Duodenal mucosa (tissue), 2 donors: Measurements from ENCODE around the gene USP1.

Source experiments
- H3K27ac ChIP-seq: one replicate; pipeline ENCODE4 v1.7.0; 2013; ENCODE audit warnings: low read depth, low read length
- H3K27me3 ChIP-seq, 2 donors: one replicate each; pipeline ENCODE4 v1.7.0; 2013; ENCODE audit warnings: low read length in 2 of 2, control low read depth in 1 of 2; ENCODE audit not compliant: insufficient read depth in 2 of 2, control insufficient read depth in 1 of 2
- H3K36me3 ChIP-seq, 2 donors: one replicate each; pipeline ENCODE4 v1.7.0; 2013; ENCODE audit warnings: low read length in 2 of 2, control low read depth in 1 of 2; ENCODE audit not compliant: insufficient read depth in 2 of 2, control insufficient read depth in 1 of 2
- H3K4me1 ChIP-seq, 2 donors: one replicate each; pipeline ENCODE4 v1.7.0; 2013; ENCODE audit warnings: low read length in 2 of 2, control low read depth in 1 of 2; ENCODE audit not compliant: insufficient read depth in 2 of 2, control insufficient read depth in 1 of 2
- H3K4me3 ChIP-seq, 2 donors: one replicate each; pipeline ENCODE4 v1.7.0; 2013; ENCODE audit warnings: low read length in 2 of 2, low read depth in 1 of 2
- H3K9ac ChIP-seq, 2 donors: one replicate each; pipeline ENCODE4 v1.7.0; 2013; ENCODE audit warnings: low read length in 2 of 2, low read depth in 1 of 2
- H3K9me3 ChIP-seq, 2 donors: one replicate each; pipeline ENCODE4 v1.7.0; 2013; ENCODE audit warnings: low read length in 2 of 2, control low read depth in 1 of 2; ENCODE audit not compliant: control insufficient read depth in 1 of 2

The USP1 gene

GRCh38 chr1:62484824-62485468 is 48.1 kb downstream of the USP1 start:
- no peaks in the 10 kb centered on the region for H3K9me3 ChIP-seq
- H3K4me1 ChIP-seq: no peaks in the 10 kb centered on the region
- H3K27me3 ChIP-seq: no peaks in the 10 kb centered on the region
- H3K9ac ChIP-seq: no peak overlapping the region
- no peak overlapping the region for H3K27ac ChIP-seq
- peaks cover 2 to 7% of the 10 kb centered on the region in 2 donors for H3K36me3 ChIP-seq
- no peak overlapping the region for H3K4me3 ChIP-seq

- Histone ChIP-seq H3K27ac (no peak overlapping the region), H3K36me3 (peaks cover 2 to 22% of the 10 kb centered on the region in 2 donors), H3K9me3 (no peaks in the 10 kb centered on the region), H3K4me1 (no peaks in the 10 kb centered on the region), H3K27me3 (no peaks in the 10 kb centered on the region), H3K9ac (no peak overlapping the region), H3K4me3 (no peak overlapping the region)
Measured at GRCh38 chr1:62487956-62488355, 51.1 kb downstream of the USP1 start.

GRCh38 chr1:62492521-62492920 is 55.7 kb downstream of the USP1 start:
- no peak overlapping the region for H3K4me3 ChIP-seq
- no peaks in the 10 kb centered on the region for H3K27me3 ChIP-seq
- H3K27ac ChIP-seq: no peak overlapping the region
- H3K9ac ChIP-seq: no peak overlapping the region
- no peaks in the 10 kb centered on the region for H3K4me1 ChIP-seq
- no peaks in the 10 kb centered on the region for H3K9me3 ChIP-seq
- peaks cover 2 to 27% of the 10 kb centered on the region in 2 donors for H3K36me3 ChIP-seq

- Histone ChIP-seq H3K4me1 (no peaks in the 10 kb centered on the region), H3K36me3 (peaks cover 0 to 27% of the 10 kb centered on the region in 2 donors), H3K9me3 (no peaks in the 10 kb centered on the region), H3K27me3 (no peaks in the 10 kb centered on the region), H3K9ac (no peak overlapping the region), H3K27ac (no peak overlapping the region), H3K4me3 (no peak overlapping the region)
Measured at GRCh38 chr1:62493656-62494055, 56.8 kb downstream of the USP1 start.

DNA sequence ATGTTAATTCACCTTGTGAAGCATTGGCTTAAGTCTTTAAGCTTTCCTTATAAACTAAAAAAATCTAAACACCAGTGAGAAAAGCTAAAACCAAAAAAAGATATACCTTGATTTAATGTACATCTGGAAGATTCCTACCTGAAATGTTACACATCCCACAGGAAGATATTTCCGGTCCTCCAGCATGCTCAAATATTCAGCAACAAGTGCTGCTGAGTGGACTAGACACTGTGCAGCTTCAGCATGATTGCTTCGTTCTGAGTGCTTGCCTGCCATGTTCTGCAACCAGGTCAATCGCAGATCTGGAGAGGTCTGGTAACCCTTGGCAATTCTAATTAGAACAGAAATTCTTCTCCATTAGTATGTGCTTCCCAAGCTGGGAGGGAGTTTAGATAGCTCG is 57.3 kb downstream of the USP1 start:
- Histone ChIP-seq H3K9ac (no peak overlapping the region), H3K4me3 (no peak overlapping the region), H3K36me3 (peaks cover 0 to 25% of the 10 kb centered on the region in 2 donors), H3K4me1 (no peaks in the 10 kb centered on the region), H3K27ac (no peak overlapping the region), H3K9me3 (no peaks in the 10 kb centered on the region), H3K27me3 (no peaks in the 10 kb centered on the region)

GRCh38 chr1:62500210-62500609 is 63.4 kb downstream of the USP1 start:
- peaks cover 0 to 6% of the 10 kb centered on the region in 2 donors for H3K36me3 ChIP-seq
- no peak overlapping the region for H3K27ac ChIP-seq
- no peak overlapping the region for H3K4me3 ChIP-seq
- H3K27me3 ChIP-seq: no peaks in the 10 kb centered on the region
- no peaks in the 10 kb centered on the region for H3K9me3 ChIP-seq
- H3K4me1 ChIP-seq: no peaks in the 10 kb centered on the region
- H3K9ac ChIP-seq: no peak overlapping the region
